Neural cell (in vitro differentiated cells): ENCODE measurements around the gene ARHGAP42.

ENCODE experiments used
- REST ChIP-seq: IDR thresholded peaks from 2 replicates; pipeline ENCODE4 v1.6.1; 2012; ENCODE audit warnings: borderline replicate concordance
- TF ChIP-seq, protein P1 (sequence below): fragments of 450-650 bp; IDR thresholded peaks from 2 replicates; pipeline ENCODE4 v1.5.1; 2014; ENCODE audit warnings: antibody characterized with exemption, mild to moderate bottlenecking, moderate library complexity; ENCODE audit not compliant: poor library complexity, severe bottlenecking

DNA sequence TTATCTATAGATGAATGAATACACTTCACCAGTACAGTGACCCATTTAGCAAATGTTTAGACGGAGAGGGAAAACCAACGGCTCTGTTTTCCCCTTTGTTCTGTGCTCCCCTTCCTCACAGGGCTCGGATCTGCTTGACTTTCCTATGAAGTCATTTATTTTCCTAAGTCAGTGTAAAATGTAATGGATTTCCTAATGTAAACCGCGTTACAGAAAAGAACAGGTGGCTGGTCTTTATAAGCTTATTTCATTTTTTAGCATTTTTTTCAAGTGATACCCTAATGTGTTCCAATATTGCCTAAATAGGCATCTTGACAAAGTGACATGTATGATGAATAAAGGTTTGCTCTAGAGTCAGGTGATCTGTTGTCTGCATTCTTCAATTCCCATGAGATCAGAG is 235.0 kb downstream of the ARHGAP42 start:
- TF ChIP-seq, protein P1, sequence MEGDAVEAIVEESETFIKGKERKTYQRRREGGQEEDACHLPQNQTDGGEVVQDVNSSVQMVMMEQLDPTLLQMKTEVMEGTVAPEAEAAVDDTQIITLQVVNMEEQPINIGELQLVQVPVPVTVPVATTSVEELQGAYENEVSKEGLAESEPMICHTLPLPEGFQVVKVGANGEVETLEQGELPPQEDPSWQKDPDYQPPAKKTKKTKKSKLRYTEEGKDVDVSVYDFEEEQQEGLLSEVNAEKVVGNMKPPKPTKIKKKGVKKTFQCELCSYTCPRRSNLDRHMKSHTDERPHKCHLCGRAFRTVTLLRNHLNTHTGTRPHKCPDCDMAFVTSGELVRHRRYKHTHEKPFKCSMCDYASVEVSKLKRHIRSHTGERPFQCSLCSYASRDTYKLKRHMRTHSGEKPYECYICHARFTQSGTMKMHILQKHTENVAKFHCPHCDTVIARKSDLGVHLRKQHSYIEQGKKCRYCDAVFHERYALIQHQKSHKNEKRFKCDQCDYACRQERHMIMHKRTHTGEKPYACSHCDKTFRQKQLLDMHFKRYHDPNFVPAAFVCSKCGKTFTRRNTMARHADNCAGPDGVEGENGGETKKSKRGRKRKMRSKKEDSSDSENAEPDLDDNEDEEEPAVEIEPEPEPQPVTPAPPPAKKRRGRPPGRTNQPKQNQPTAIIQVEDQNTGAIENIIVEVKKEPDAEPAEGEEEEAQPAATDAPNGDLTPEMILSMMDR = no peak
- no peak for TF ChIP-seq REST
